ENCODE data around the gene PRKAA1. TPM values are rescaled to one million over a fixed set of nuclear protein-coding genes. Genes with fewer than 3 reads are reported as not detected.

PRKAA1 gene
- total and polyA plus RNA-seq, 2 of the 4 experiments (the other 2 are of a cell fraction): 47.7 to 94.1 TPM

- TF ChIP-seq RFX5 (IDR thresholded peaks at IDR 0.05; ENCODE audit: low read depth, low read length) (no peak), BHLHE40 (IDR thresholded peaks at IDR 0.05; ENCODE audit: low read depth, low read length) (no peak), POLR2A (IDR thresholded peaks at IDR 0.05; ENCODE audit: low read depth, low read length) (no peak), NFE2L2 (IDR thresholded peaks at IDR 0.05; ENCODE audit: low read depth, low read length) (no peak), MXI1 (IDR thresholded peaks at IDR 0.05; ENCODE audit: borderline replicate concordance, low read depth, low read length) (peak; percentile 45; the same call in 1 of the 2 replicates), SMC3 (IDR thresholded peaks at IDR 0.05; ENCODE audit: low read depth, low read length) (no peak), CEBPB (IDR thresholded peaks at IDR 0.05; ENCODE audit: low read depth, low read length) (peak; percentile 11; the same call in 1 of the 2 replicates)
- no peaks in the 10 kb centered on the region for H3K9me3 ChIP-seq (ENCODE audit: control insufficient read depth, insufficient read depth, low read length)
- no peak overlapping the region for H2AK9ac ChIP-seq (replicated peaks; ENCODE audit: low read depth, low read length, poor library complexity)
- peaks cover 6% of the 10 kb centered on the region for H3K4me1 ChIP-seq (ENCODE audit: control insufficient read depth, insufficient read depth, low read length)
- no peak overlapping the region for H2BK20ac ChIP-seq (ENCODE audit: low read depth, low read length)
- H3K23ac ChIP-seq (ENCODE audit: low read depth, low read length): no peak overlapping the region
- no peak overlapping the region for H2BK5ac ChIP-seq (ENCODE audit: low read depth, low read length, poor library complexity, severe bottlenecking)
- in situ Hi-C loops (cut with MboI; ENCODE audit: low sequenced_read_pairs) (no loop called here), dilution Hi-C loops (cut with HindIII; ENCODE audit: low sequenced_read_pairs, unreplicated experiment) (no loop called here), intact Hi-C loops (cut with micrococcal nuclease) (loop anchor here (1.0 kb wide), 1 partner anchor 8 kb away; no protein-coding TSS in a partner anchor)
- POLR2A ChIA-PET (ENCODE audit: unreplicated experiment): no interaction called here
- peaks cover 82% of the 10 kb centered on the region for H4K20me1 ChIP-seq (ENCODE audit: insufficient read depth, low read length)
- H3K9me1 ChIP-seq (ENCODE audit: insufficient read depth, low read length): no peaks in the 10 kb centered on the region; the same call in 1 of the 2 replicates
- no peak overlapping the region for H2AFZ ChIP-seq (replicated peaks; ENCODE audit: low read length, poor library complexity)
- H3K36me3 ChIP-seq (ENCODE audit: control insufficient read depth, insufficient read depth, low read length): peaks cover 2% of the 10 kb centered on the region; the same call in 1 of the 2 replicates
- H3K4ac ChIP-seq (ENCODE audit: low read depth, low read length): no peak overlapping the region
- H4K8ac ChIP-seq (ENCODE audit: low read depth in 2 of 2, low read length in 2 of 2): no peak overlapping the region
- BruUV-seq (replicated peaks): no TSS peak
- H3K4me2 ChIP-seq (ENCODE audit: low read depth, low read length): peak overlapping the region; percentile 25; the same call in 1 of the 2 replicates
- CTCF ChIA-PET: no interaction called here
- DNase-seq: peak; percentile 77
- H2AK5ac ChIP-seq (ENCODE audit: low read depth, low read length): no peak overlapping the region
- no peak overlapping the region for H4K91ac ChIP-seq (ENCODE audit: insufficient read depth, low read depth, low read length)
- no peak overlapping the region for H3K18ac ChIP-seq (ENCODE audit: low read depth, low read length)
- no peaks in the 10 kb centered on the region for H3K27me3 ChIP-seq (ENCODE audit: control insufficient read depth, insufficient read depth, low read length)
- no peak overlapping the region for H3K27ac ChIP-seq (ENCODE audit: insufficient read depth, low read length)
- no peak overlapping the region for H2BK120ac ChIP-seq (ENCODE audit: low read depth, low read length)
- no peak overlapping the region for H3K56ac ChIP-seq (ENCODE audit: extremely low read depth, insufficient read depth, low read length)
- ATAC-seq (ENCODE audit: low read depth): peak; percentile 88
- no peak overlapping the region for H3K4me3 ChIP-seq (ENCODE audit: insufficient read depth, low read depth, low read length)
- no peak overlapping the region for H2BK15ac ChIP-seq (ENCODE audit: low read depth, low read length)
- peaks cover 2 to 40% of the 10 kb centered on the region in 2 experiments; a peak in 3 of 4 replicates for H3K79me1 ChIP-seq (ENCODE audit: low read depth in 1 of 2, low read length in 2 of 2)
- no peak overlapping the region for H4K5ac ChIP-seq (ENCODE audit: low read depth, low read length)
- no peak overlapping the region for H3K9ac ChIP-seq (ENCODE audit: low read depth, low read length)
- H3K14ac ChIP-seq (replicated peaks; ENCODE audit: low read depth, low read length): no peak overlapping the region
Measured at GRCh38 chr5:40781843-40782409, 16.2 kb downstream of the PRKAA1 start.
